CD4-positive, alpha-beta memory T cell (primary cell): ENCODE measurements around the gene SLC22A5. TPM values are rescaled to one million over a fixed set of nuclear protein-coding genes. Genes with fewer than 3 reads are reported as not detected.

Experiments
- CTCF ChIA-PET: fragments of 350-600 bp; sonication (Branson Sonifier 250); formaldehyde crosslinking; loops from one replicate; lab custom pipeline; 2021; ENCODE audit warnings: inconsistent platforms; ENCODE audit not compliant: partially characterized antibody; lab: Charles Lee
- POLR2A ChIA-PET: fragments of 350-600 bp; sonication (Branson Sonifier 250); formaldehyde crosslinking; loops from one replicate; lab custom pipeline; 2021; ENCODE audit not compliant: partially characterized antibody; lab: Charles Lee
- DNase-seq, 5 donors: peaks; one replicate each; pipeline versions ENCODE4 v3.0.0 to v3.0.0-alpha.2; 2020 to 2022; ENCODE audit warnings: mixed read lengths in 1 of 5
- H3K27ac ChIP-seq: one replicate; pipeline ENCODE4 v1.7.0; 2013; ENCODE audit warnings: low read depth, low read length
- H3K27me3 ChIP-seq: 2 replicates; pipeline ENCODE4 v1.7.0; 2013; ENCODE audit warnings: mild to moderate bottlenecking, low read length, moderate library complexity; ENCODE audit not compliant: insufficient read depth
- H3K36me3 ChIP-seq: 2 replicates; pipeline ENCODE4 v1.7.0; 2013; ENCODE audit warnings: mild to moderate bottlenecking, low read length, moderate library complexity; ENCODE audit not compliant: insufficient read depth
- H3K4me1 ChIP-seq: 2 replicates; pipeline ENCODE4 v1.7.0; 2013; ENCODE audit warnings: mild to moderate bottlenecking, low read length, moderate library complexity; ENCODE audit not compliant: insufficient read depth
- H3K4me3 ChIP-seq, 2 donors: one replicate each; pipeline ENCODE4 v1.7.0; 2013; ENCODE audit warnings: low read length in 2 of 2, mild to moderate bottlenecking in 1 of 2
- H3K9me3 ChIP-seq, 2 donors: one replicate each; pipeline ENCODE4 v1.7.0; 2013; ENCODE audit warnings: low read length in 2 of 2, control low read depth in 1 of 2; ENCODE audit not compliant: control insufficient read depth in 1 of 2
- H3K27ac Mint-ChIP-seq, 7 donors: one replicate each; pipeline ENCODE4 v1.8.0; 2020 to 2021; ENCODE audit warnings: mixed read lengths in 7 of 7, mild to moderate bottlenecking in 6 of 7, inconsistent platforms in 3 of 7, moderate library complexity in 3 of 7
- H3K27me3 Mint-ChIP-seq, 2 donors: one replicate each; pipeline ENCODE4 v1.8.0; 2020 to 2021; ENCODE audit warnings: mixed read lengths in 2 of 2
- H3K36me3 Mint-ChIP-seq, 2 donors: one replicate each; pipeline ENCODE4 v1.8.0; 2020 to 2021; ENCODE audit warnings: mixed read lengths in 2 of 2, inconsistent platforms in 1 of 2, mild to moderate bottlenecking in 1 of 2
- H3K4me1 Mint-ChIP-seq, 4 donors: one replicate each; pipeline ENCODE4 v1.8.0; 2020 to 2021; ENCODE audit warnings: mixed read lengths in 4 of 4, mild to moderate bottlenecking in 1 of 4
- H3K4me3 Mint-ChIP-seq, 8 donors: one replicate each; pipeline ENCODE4 v1.8.0; 2020 to 2021; ENCODE audit warnings: mixed read lengths in 8 of 8, mild to moderate bottlenecking in 7 of 8, moderate library complexity in 6 of 8, inconsistent platforms in 3 of 8
- H3K9me3 Mint-ChIP-seq, 8 donors: one replicate each; pipeline ENCODE4 v1.8.0; 2020 to 2021; ENCODE audit warnings: mixed read lengths in 8 of 8, mild to moderate bottlenecking in 5 of 8, inconsistent platforms in 3 of 8, moderate library complexity in 1 of 8
- intact Hi-C: fragments of 100-400 bp; cut with micrococcal nuclease; formaldehyde crosslinking; loops from one replicate; pipeline ENCODE4 v1.15.1; 2023
- polyA plus RNA-seq, 2 donors: library from polyadenylated mRNA; unstranded; fragments of 300-500 nt; fragmentation: Illumina TruSeq; gene quantifications; one replicate each; pipeline ENCODE4 v1.2.3, GENCODE V29; 2021
- total RNA-seq, 2 experiments: library from RNA; stranded (reverse); gene quantifications; one replicate each; pipeline ENCODE4 v1.2.3, GENCODE V29; 2021

Gene SLC22A5
- total and polyA plus RNA-seq, 4 experiments from 2014 or later = 1.9 to 10.0 (median 5.9) TPM

- H3K4me1 Mint-ChIP-seq = peaks cover 15 to 32% (median 24%) of the 10 kb centered on the region in 4 donors
- H3K9me3 ChIP-seq = no peaks in the 10 kb centered on the region
- no peak overlapping the region for H3K4me3 ChIP-seq
- peaks cover 2 to 12% of the 10 kb centered on the region in 2 donors for H3K36me3 Mint-ChIP-seq
- intact Hi-C loops = loop anchor here (5.0 kb wide), 1 partner anchor 96 kb away; no protein-coding TSS in a partner anchor
- H3K27me3 ChIP-seq = no peaks in the 10 kb centered on the region
- POLR2A ChIA-PET = interaction anchor here (1.8 to 2.9 kb wide), 3 partner anchors 43 to 129 kb away, joined by 12 to 30 read pairs (median 28); partner anchors contain the start of gene IRF1
- no peaks in the 10 kb centered on the region for H3K27me3 Mint-ChIP-seq
- no peak for DNase-seq
- H3K9me3 Mint-ChIP-seq = no peaks in the 10 kb centered on the region
- peak overlapping the region in 2 of 7 donors; percentile 22 to 37 for H3K27ac Mint-ChIP-seq
- no peak overlapping the region for H3K4me3 Mint-ChIP-seq
- peaks cover 31% of the 10 kb centered on the region for H3K4me1 ChIP-seq
- CTCF ChIA-PET = interaction anchor here (1.1 to 3.3 kb wide), 5 partner anchors 18 to 303 kb away, joined by 4 to 17 read pairs (median 5); no protein-coding TSS in a partner anchor
- no peaks in the 10 kb centered on the region for H3K36me3 ChIP-seq
- no peak overlapping the region for H3K27ac ChIP-seq
Measured at GRCh38 chr5:132368186-132368585, 1.3 kb upstream of the SLC22A5 start.

GRCh38 chr5:132369007-132369473 is 470 bp upstream of the SLC22A5 start:
- DNase-seq = peak in 1 of 5 donors; percentile 46
- H3K27me3 Mint-ChIP-seq = no peaks in the 10 kb centered on the region
- Histone ChIP-seq H3K9me3 (no peaks in the 10 kb centered on the region), H3K4me1 (peaks cover 31% of the 10 kb centered on the region), H3K4me3 (peak overlapping the region in 1 of 2 donors; percentile 72), H3K27me3 (no peaks in the 10 kb centered on the region), H3K27ac (peak overlapping the region; percentile 74), H3K36me3 (no peaks in the 10 kb centered on the region)
- ChIA-PET POLR2A (interaction anchor here (0.9 to 2.9 kb wide), 16 partner anchors 8 to 378 kb away, joined by 3 to 30 read pairs (median 4); partner anchors contain the start of genes CCNI2, IRF1, KIF3A and RAD50), CTCF (interaction anchor here (0.8 to 3.3 kb wide), 10 partner anchors 9 to 308 kb away, joined by 3 to 17 read pairs (median 4); partner anchors contain the start of genes IRF1 and SLC22A4)
- H3K4me1 Mint-ChIP-seq = peaks cover 13 to 32% (median 24%) of the 10 kb centered on the region in 4 donors
- intact Hi-C loops = loop anchor here (1.0 to 5.0 kb wide), 2 partner anchors 75 to 97 kb away; partner anchors contain the start of gene SLC22A4
- peak overlapping the region; percentile 76 to 91 (median 86) for H3K4me3 Mint-ChIP-seq
- peaks cover 2 to 5% of the 10 kb centered on the region in 2 donors for H3K36me3 Mint-ChIP-seq
- H3K27ac Mint-ChIP-seq = peak overlapping the region; percentile 58 to 93 (median 68)
- H3K9me3 Mint-ChIP-seq = no peaks in the 10 kb centered on the region

GRCh38 chr5:132370181-132370970 is 866 bp downstream of the SLC22A5 start:
- Mint-ChIP-seq H3K27me3 (no peaks in the 10 kb centered on the region), H3K9me3 (no peaks in the 10 kb centered on the region), H3K4me1 (peaks cover 13 to 32% (median 26%) of the 10 kb centered on the region in 4 donors), H3K36me3 (peaks cover 0 to 2% of the 10 kb centered on the region in 2 donors), H3K4me3 (peak overlapping the region; percentile 83 to 91 (median 87)), H3K27ac (peak overlapping the region; percentile 76 to 90 (median 81))
- H3K27me3 ChIP-seq = no peaks in the 10 kb centered on the region
- H3K4me3 ChIP-seq = peak overlapping the region; percentile 20 to 72
- intact Hi-C loops = no loop called here
- H3K4me1 ChIP-seq = peaks cover 31% of the 10 kb centered on the region
- ChIA-PET CTCF (interaction anchor here (1.1 to 3.3 kb wide), 5 partner anchors 16 to 305 kb away, joined by 3 to 17 read pairs (median 7); partner anchors contain the start of gene SLC22A4), POLR2A (interaction anchor here (1.0 to 2.9 kb wide), 9 partner anchors 9 to 186 kb away, joined by 3 to 30 read pairs (median 6); partner anchors contain the start of genes IRF1 and RAD50)
- DNase-seq = peak in 1 of 5 donors; percentile 49
- no peaks in the 10 kb centered on the region for H3K36me3 ChIP-seq
- H3K9me3 ChIP-seq = no peaks in the 10 kb centered on the region
- peak overlapping the region; percentile 74 for H3K27ac ChIP-seq

- CTCF ChIA-PET = interaction anchor here (0.9 to 1.7 kb wide), 3 partner anchors 10 to 449 kb away, joined by 3 to 5 read pairs (median 3); no protein-coding TSS in a partner anchor
- POLR2A ChIA-PET = no interaction called here
- H3K27me3 Mint-ChIP-seq = no peaks in the 10 kb centered on the region
Measured at GRCh38 chr5:132370971-132371602, 1.6 kb downstream of the SLC22A5 start.

GRCh38 chr5:132371603-132371994 is 2.1 kb downstream of the SLC22A5 start:
- no peak overlapping the region for H3K27ac ChIP-seq
- peak overlapping the region in 7 of 8 donors; percentile 25 to 91 (median 86) for H3K4me3 Mint-ChIP-seq
- peak overlapping the region in 6 of 7 donors; percentile 15 to 90 (median 69) for H3K27ac Mint-ChIP-seq
- H3K4me1 ChIP-seq = peaks cover 31% of the 10 kb centered on the region
- intact Hi-C loops = no loop called here
- H3K4me3 ChIP-seq = no peak overlapping the region
- POLR2A ChIA-PET = no interaction called here
- DNase-seq = no peak
- H3K4me1 Mint-ChIP-seq = peaks cover 13 to 32% (median 26%) of the 10 kb centered on the region in 4 donors
- no peaks in the 10 kb centered on the region for H3K27me3 ChIP-seq
- H3K36me3 ChIP-seq = no peaks in the 10 kb centered on the region
- H3K9me3 ChIP-seq = no peaks in the 10 kb centered on the region
- peaks cover 0 to 2% of the 10 kb centered on the region in 2 donors for H3K36me3 Mint-ChIP-seq
- H3K9me3 Mint-ChIP-seq = no peaks in the 10 kb centered on the region
- CTCF ChIA-PET = interaction anchor here (0.9 to 1.7 kb wide), 4 partner anchors 9 to 449 kb away, joined by 3 to 5 read pairs (median 3); no protein-coding TSS in a partner anchor
- H3K27me3 Mint-ChIP-seq = no peaks in the 10 kb centered on the region

More at GRCh38 chr5:132370971-132371602, 1.6 kb downstream of the SLC22A5 start:
- Histone ChIP-seq H3K27ac (no peak overlapping the region), H3K4me3 (no peak overlapping the region), H3K27me3 (no peaks in the 10 kb centered on the region), H3K4me1 (peaks cover 31% of the 10 kb centered on the region), H3K36me3 (no peaks in the 10 kb centered on the region), H3K9me3 (no peaks in the 10 kb centered on the region)
- intact Hi-C loops = no loop called here
- Mint-ChIP-seq H3K4me3 (peak overlapping the region; percentile 83 to 91 (median 87)), H3K36me3 (peaks cover 0 to 2% of the 10 kb centered on the region in 2 donors), H3K4me1 (peaks cover 13 to 32% (median 26%) of the 10 kb centered on the region in 4 donors), H3K27ac (peak overlapping the region; percentile 76 to 90 (median 82)), H3K9me3 (no peaks in the 10 kb centered on the region)
- DNase-seq = no peak

- Mint-ChIP-seq H3K36me3 (peaks cover 0 to 2% of the 10 kb centered on the region in 2 donors), H3K4me3 (peak overlapping the region in 2 of 8 donors; percentile 25 to 41), H3K9me3 (no peaks in the 10 kb centered on the region), H3K27me3 (no peaks in the 10 kb centered on the region), H3K27ac (peak overlapping the region in 1 of 7 donors; percentile 42), H3K4me1 (peaks cover 13 to 32% (median 26%) of the 10 kb centered on the region in 4 donors)
- Histone ChIP-seq H3K4me3 (no peak overlapping the region), H3K36me3 (no peaks in the 10 kb centered on the region), H3K9me3 (no peaks in the 10 kb centered on the region), H3K27me3 (no peaks in the 10 kb centered on the region), H3K4me1 (peaks cover 31% of the 10 kb centered on the region), H3K27ac (no peak overlapping the region)
- ChIA-PET POLR2A (no interaction called here), CTCF (interaction anchor here (1.1 to 1.7 kb wide), 4 partner anchors 9 to 128 kb away, joined by 3 to 5 read pairs (median 4); no protein-coding TSS in a partner anchor)
- intact Hi-C loops = no loop called here
- no peak for DNase-seq
Measured at GRCh38 chr5:132372127-132372526, 2.6 kb downstream of the SLC22A5 start.
